Measurements from ENCODE around the gene ARFGAP1.

Gene ARFGAP1

GRCh38 chr20:63321148-63321831 is 48.7 kb downstream of the ARFGAP1 start:
- in situ Hi-C loops (cut with HindIII; ENCODE audit: low sequenced_read_pairs), result no loop called here
- no peak for TF ChIP-seq CTCF (IDR thresholded peaks at IDR 0.05; ENCODE audit: low read depth, low read length, missing control alignments)
- DNase-seq (ENCODE audit: low read depth), result no peak
- H3K4me3 ChIP-seq (ENCODE audit: low read depth, low read length), result no peak overlapping the region

- no peak for TF ChIP-seq CTCF (IDR thresholded peaks at IDR 0.05; ENCODE audit: low read depth, low read length, missing control alignments)
- in situ Hi-C loops (cut with HindIII; ENCODE audit: low sequenced_read_pairs), result no loop called here
- no peak overlapping the region for H3K4me3 ChIP-seq (ENCODE audit: low read depth, low read length)
- DNase-seq (ENCODE audit: low read depth), result no peak
Measured at GRCh38 chr20:63322146-63322932, 49.7 kb downstream of the ARFGAP1 start.

GRCh38 chr20:63322933-63323273 is 50.3 kb downstream of the ARFGAP1 start:
- DNase-seq (ENCODE audit: low read depth), result no peak
- no peak for TF ChIP-seq CTCF (IDR thresholded peaks at IDR 0.05; ENCODE audit: low read depth, low read length, missing control alignments)
- H3K4me3 ChIP-seq (ENCODE audit: low read depth, low read length), result no peak overlapping the region
- in situ Hi-C loops (cut with HindIII; ENCODE audit: low sequenced_read_pairs), result no loop called here

GRCh38 chr20:63323357-63323981 is 50.9 kb downstream of the ARFGAP1 start:
- in situ Hi-C loops (cut with HindIII; ENCODE audit: low sequenced_read_pairs), result no loop called here

GRCh38 chr20:63325021-63325471 is 52.4 kb downstream of the ARFGAP1 start:
- H3K4me3 ChIP-seq (ENCODE audit: low read depth, low read length), result no peak overlapping the region
- no peak for TF ChIP-seq CTCF (IDR thresholded peaks at IDR 0.05; ENCODE audit: low read depth, low read length, missing control alignments)
- no peak for DNase-seq (ENCODE audit: low read depth)
- in situ Hi-C loops (cut with HindIII; ENCODE audit: low sequenced_read_pairs), result no loop called here

More at GRCh38 chr20:63323357-63323981, 50.9 kb downstream of the ARFGAP1 start:
- no peak overlapping the region for H3K4me3 ChIP-seq (ENCODE audit: low read depth, low read length)
- TF ChIP-seq CTCF (IDR thresholded peaks at IDR 0.05; ENCODE audit: low read depth, low read length, missing control alignments), result no peak
- DNase-seq (ENCODE audit: low read depth), result no peak

GRCh38 chr20:63325554-63326313 is 53.1 kb downstream of the ARFGAP1 start:
- in situ Hi-C loops (cut with HindIII; ENCODE audit: low sequenced_read_pairs), result no loop called here
- DNase-seq (ENCODE audit: low read depth), result no peak
- no peak for TF ChIP-seq CTCF (IDR thresholded peaks at IDR 0.05; ENCODE audit: low read depth, low read length, missing control alignments)
- H3K4me3 ChIP-seq (ENCODE audit: low read depth, low read length), result no peak overlapping the region
